ENCODE measurements around the gene XPO1.
"Not testable (repeated sequence)": the region's sequence is repeated elsewhere in the genome, so short reads cannot be mapped to it uniquely, and the experiment has no call there.

The XPO1 gene

GRCh38 chr2:61537277-61537949 lies 743 bp downstream of the XPO1 start:
- H3K4me3 ChIP-seq (ENCODE audit: low read depth, low read length): peak overlapping the region; percentile 91
- DNase-seq (ENCODE audit: low read depth): no peak

- peak overlapping the region; percentile 91 for H3K4me3 ChIP-seq (ENCODE audit: low read depth, low read length)
- peak; percentile 67 for DNase-seq (ENCODE audit: low read depth)
These were observed 1.4 kb downstream of the XPO1 start for GRCh38 chr2:61536572-61537276.

GRCh38 chr2:61536180-61536571 lies 2.0 kb downstream of the XPO1 start:
- H3K4me3 ChIP-seq (ENCODE audit: low read depth, low read length): peak overlapping the region; percentile 91
- DNase-seq (ENCODE audit: low read depth): no peak

GRCh38 chr2:61535449-61535848 lies 2.7 kb downstream of the XPO1 start:
- DNase-seq (ENCODE audit: low read depth): no peak
- peak overlapping the region; percentile 91 for H3K4me3 ChIP-seq (ENCODE audit: low read depth, low read length)

GRCh38 chr2:61534926-61535325 lies 3.2 kb downstream of the XPO1 start:
- no peak for DNase-seq (ENCODE audit: low read depth)
- peak overlapping the region; percentile 91 for H3K4me3 ChIP-seq (ENCODE audit: low read depth, low read length)

- DNase-seq (ENCODE audit: low read depth): no peak
- no peak overlapping the region for H3K4me3 ChIP-seq (ENCODE audit: low read depth, low read length)
These were observed 7.4 kb downstream of the XPO1 start for GRCh38 chr2:61530749-61531148.

- no peak for DNase-seq (ENCODE audit: low read depth)
- H3K4me3 ChIP-seq (ENCODE audit: low read depth, low read length): no peak overlapping the region
These were observed 8.0 kb downstream of the XPO1 start for GRCh38 chr2:61529944-61530735.

GRCh38 chr2:61520261-61520660 lies 17.9 kb downstream of the XPO1 start:
- DNase-seq (ENCODE audit: low read depth): no peak
- no peak overlapping the region for H3K4me3 ChIP-seq (ENCODE audit: low read depth, low read length)

- DNase-seq (ENCODE audit: low read depth): no peak
- H3K4me3 ChIP-seq (ENCODE audit: low read depth, low read length): no peak overlapping the region
These were observed 25.3 kb downstream of the XPO1 start for GRCh38 chr2:61512768-61513398.

- no peak overlapping the region for H3K4me3 ChIP-seq (ENCODE audit: low read depth, low read length)
- DNase-seq (ENCODE audit: low read depth): no peak
These were observed 27.2 kb downstream of the XPO1 start for GRCh38 chr2:61510674-61511671.

GRCh38 chr2:61504949-61505348 lies 33.2 kb downstream of the XPO1 start:
- H3K4me3 ChIP-seq (ENCODE audit: low read depth, low read length): no peak overlapping the region
- no peak for DNase-seq (ENCODE audit: low read depth)

- DNase-seq (ENCODE audit: low read depth): no peak
- no peak overlapping the region for H3K4me3 ChIP-seq (ENCODE audit: low read depth, low read length)
These were observed 39.1 kb downstream of the XPO1 start for GRCh38 chr2:61499060-61499459.

- no peak for DNase-seq (ENCODE audit: low read depth)
- no peak overlapping the region for H3K4me3 ChIP-seq (ENCODE audit: low read depth, low read length)
These were observed 44.6 kb downstream of the XPO1 start for GRCh38 chr2:61493523-61493942.

- DNase-seq (ENCODE audit: low read depth): no peak
These were observed 45.7 kb downstream of the XPO1 start for GRCh38 chr2:61492476-61492875.

GRCh38 chr2:61485281-61485680 lies 52.9 kb downstream of the XPO1 start:
- DNase-seq (ENCODE audit: low read depth): no peak

More at GRCh38 chr2:61492476-61492875, 45.7 kb downstream of the XPO1 start:
- H3K4me3 ChIP-seq (ENCODE audit: low read depth, low read length): no peak overlapping the region

GRCh38 chr2:61478086-61478485 lies 60.1 kb downstream of the XPO1 start:
- no peak for DNase-seq (ENCODE audit: low read depth)
- no peak overlapping the region for H3K4me3 ChIP-seq (ENCODE audit: low read depth, low read length)

More at GRCh38 chr2:61485281-61485680, 52.9 kb downstream of the XPO1 start:
- no peak overlapping the region for H3K4me3 ChIP-seq (ENCODE audit: low read depth, low read length)

GRCh38 chr2:61476929-61477589 lies 61.1 kb downstream of the XPO1 start:
- H3K4me3 ChIP-seq (ENCODE audit: low read depth, low read length); DNase-seq (ENCODE audit: low read depth): not testable (repeated sequence)

Measured in skeletal muscle cell (primary cell).